ENCODE measurements around the gene WNK4.

The WNK4 gene

GRCh38 chr17:42841975-42842685, 61.7 kb downstream of the WNK4 start:
- DNase-seq, result no peak

GRCh38 chr17:42843358-42843934, 63.0 kb downstream of the WNK4 start:
- DNase-seq, result no peak

- no peak for DNase-seq
Observed at GRCh38 chr17:42844271-42844670, 63.9 kb downstream of the WNK4 start, which contains the start of gene AOC2. AOC2 (plus strand) TSS chr17:42844580; CDS start chr17:42844627, 47 bp downstream.

GRCh38 chr17:42844761-42845555, 64.5 kb downstream of the WNK4 start:
- no peak for DNase-seq

GRCh38 chr17:42845556-42845917, 65.1 kb downstream of the WNK4 start:
- DNase-seq, result no peak

GRCh38 chr17:42845918-42846593, 65.6 kb downstream of the WNK4 start:
- no peak for DNase-seq
